ENCODE measurements around the gene ATP9B.

- TF ChIP-seq CTCF (IDR thresholded peaks at IDR 0.05) (no peak), POLR2A (IDR thresholded peaks at IDR 0.05) (no peak), POLR2AphosphoS5 (IDR thresholded peaks at IDR 0.05; ENCODE audit: insufficient read depth in 1 of 2, low read depth in 1 of 2) (no peak)
These were observed 323.0 kb downstream of the ATP9B start for GRCh38 chr18:79392226-79392625.

All from vagina (tissue), 2 donors.